Stimulated activated CD4-positive, alpha-beta T cell treated with anti-CD3 and anti-CD28 coated beads, Interleukin-1b, Interleukin-23, amount 100 ng/mL, for 4 hours (primary cell): ENCODE results near the gene NUDT15.
"Not testable (repeated sequence)": the region's sequence is repeated elsewhere in the genome, so short reads cannot be mapped to it uniquely, and the experiment has no call there.

Source experiments
- DNase-seq, 2 donors: peaks; one replicate each; pipeline ENCODE4 v3.0.0-alpha.2; 2020; ENCODE audit warnings: low read depth in 2 of 2

Gene NUDT15

GRCh38 chr13:48037346-48038173 lies at the start of gene NUDT15:
NUDT15 (plus strand) TSS chr13:48037726; CDS start chr13:48037747, 21 bp downstream.
- peak; percentile 87 to 90 for DNase-seq

GRCh38 chr13:47990427-47990826 lies 47.1 kb upstream of the NUDT15 start:
- no peak for DNase-seq

GRCh38 chr13:47990920-47991466 lies 46.5 kb upstream of the NUDT15 start:
- no peak for DNase-seq

GRCh38 chr13:47991859-47992258 lies 45.7 kb upstream of the NUDT15 start:
- no peak for DNase-seq

GRCh38 chr13:47997384-47997783 lies 40.1 kb upstream of the NUDT15 start:
- no peak for DNase-seq

GRCh38 chr13:47999973-48000372 lies 37.6 kb upstream of the NUDT15 start:
- DNase-seq = no peak

GRCh38 chr13:48000559-48001113 lies 36.9 kb upstream of the NUDT15 start:
- no peak for DNase-seq

GRCh38 chr13:48001114-48001881 lies 36.2 kb upstream of the NUDT15 start, which contains the start of gene SUCLA2:
SUCLA2 (minus strand) TSS chr13:48001273; CDS start chr13:48001269, 4 bp downstream.
- peak; percentile 81 to 93 for DNase-seq

GRCh38 chr13:48001999-48002398 lies 35.5 kb upstream of the NUDT15 start:
- DNase-seq = not testable (repeated sequence)

GRCh38 chr13:48004201-48004600 lies 33.3 kb upstream of the NUDT15 start:
- no peak for DNase-seq

- DNase-seq = no peak
Observed at GRCh38 chr13:48006396-48006795, 31.1 kb upstream of the NUDT15 start.

GRCh38 chr13:48009284-48009683 lies 28.2 kb upstream of the NUDT15 start:
- no peak for DNase-seq

- DNase-seq = no peak
Observed at GRCh38 chr13:48010698-48011097, 26.8 kb upstream of the NUDT15 start.

GRCh38 chr13:48012668-48013067 lies 24.9 kb upstream of the NUDT15 start:
- DNase-seq = no peak

- no peak for DNase-seq
Observed at GRCh38 chr13:48014359-48014758, 23.2 kb upstream of the NUDT15 start.

GRCh38 chr13:48018637-48019036 lies 18.9 kb upstream of the NUDT15 start:
- DNase-seq = no peak

GRCh38 chr13:48019796-48020195 lies 17.7 kb upstream of the NUDT15 start:
- no peak for DNase-seq

- DNase-seq = no peak
Observed at GRCh38 chr13:48028066-48028465, 9.5 kb upstream of the NUDT15 start.

- DNase-seq = no peak
Observed at GRCh38 chr13:48029859-48030258, 7.7 kb upstream of the NUDT15 start.

- DNase-seq = no peak
Observed at GRCh38 chr13:48038761-48039160, 1.2 kb downstream of the NUDT15 start.

- no peak for DNase-seq
Observed at GRCh38 chr13:48040049-48040448, 2.5 kb downstream of the NUDT15 start.

GRCh38 chr13:48040896-48041295 lies 3.4 kb downstream of the NUDT15 start:
- no peak for DNase-seq
